ENCODE measurements around the gene GPR155.

DNA sequence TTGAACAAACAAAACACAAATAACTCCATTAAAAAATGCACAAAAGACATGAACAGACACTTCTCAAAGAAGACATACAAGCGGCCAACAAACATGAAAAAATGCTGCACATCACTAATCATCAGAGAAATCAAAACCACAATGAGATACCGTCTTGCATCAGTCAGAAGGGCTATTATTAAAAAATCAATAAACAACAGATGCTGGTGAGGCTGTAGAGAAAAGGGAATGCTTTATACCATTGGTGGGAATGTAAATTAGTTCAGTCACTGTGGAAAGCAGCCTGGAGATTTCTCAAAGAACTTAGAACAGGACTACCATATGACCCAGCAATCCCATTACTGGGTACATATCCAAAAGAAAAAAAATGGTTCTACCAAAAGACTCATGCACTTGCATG, 37.8 kb downstream of the GPR155 start:
- TF ChIP-seq CTCF (IDR thresholded peaks at IDR 0.05; ENCODE audit: borderline replicate concordance, extremely low read depth, low read length, poor library complexity, severe bottlenecking) (no peak), EZH2 (IDR thresholded peaks at IDR 0.05; ENCODE audit: borderline replicate concordance, low read depth, low read length, severe bottlenecking) (no peak)

Data from DND-41 (cell line).